ENCODE data around the gene GBF1.
"Not testable (repeated sequence)": the region's sequence is repeated elsewhere in the genome, so short reads cannot be mapped to it uniquely, and the experiment has no call there.

GBF1 gene

GRCh38 chr10:102245082-102245931, at the start of gene GBF1:
GBF1 (plus strand) TSS chr10:102245532; CDS start chr10:102258939, 13,407 bp downstream.
- peak; percentile 73 to 84 for DNase-seq (ENCODE audit: low read depth in 2 of 2)

- peak in 1 of 2 donors; percentile 21 for DNase-seq (ENCODE audit: low read depth in 2 of 2)
Observed at GRCh38 chr10:102196893-102197292, 48.4 kb upstream of the GBF1 start.

DNA sequence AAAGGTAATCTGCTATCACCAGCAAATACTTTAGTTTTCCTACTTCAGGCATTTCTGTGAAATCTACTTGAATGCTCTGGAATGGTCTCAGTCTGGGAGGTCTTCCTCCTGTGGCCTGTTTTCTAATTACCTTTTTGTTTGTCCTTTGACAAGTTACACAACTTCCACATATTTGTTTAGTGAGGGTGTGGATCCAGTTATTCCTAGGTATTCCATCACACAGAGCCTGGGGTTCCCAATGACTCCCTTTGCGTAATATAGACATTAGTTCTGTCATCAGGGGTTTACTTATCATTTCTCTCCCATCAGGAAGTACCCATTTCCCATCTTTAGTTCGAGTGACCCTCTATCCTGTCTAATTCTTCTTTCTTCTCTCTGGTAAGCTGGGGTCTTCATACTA, 47.3 kb upstream of the GBF1 start:
- DNase-seq (ENCODE audit: low read depth in 2 of 2), result no peak

GRCh38 chr10:102200751-102201640, 44.3 kb upstream of the GBF1 start:
- no peak for DNase-seq (ENCODE audit: low read depth in 2 of 2)

DNA sequence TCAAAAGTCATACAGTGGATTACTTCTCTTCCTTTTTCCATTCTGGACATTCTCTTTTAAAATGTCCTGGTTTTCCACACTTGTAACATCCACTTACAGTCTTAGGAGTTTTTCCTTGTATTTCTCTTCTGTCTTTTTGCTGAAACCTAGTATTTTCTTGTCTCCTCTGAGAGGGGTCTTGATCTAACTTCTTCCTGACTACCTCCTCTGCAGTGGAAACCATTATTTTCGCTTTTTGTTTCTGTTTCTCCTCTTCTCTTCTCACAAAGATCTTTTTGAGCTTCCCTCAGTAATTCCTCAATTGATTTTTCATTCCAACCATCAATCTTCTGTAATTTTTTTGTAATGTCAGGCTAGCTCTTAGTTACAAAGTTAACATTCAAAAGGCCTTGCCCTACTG, 42.9 kb upstream of the GBF1 start:
- DNase-seq (ENCODE audit: low read depth in 2 of 2), result no peak

- DNase-seq (ENCODE audit: low read depth in 2 of 2), result no peak
Observed at GRCh38 chr10:102208311-102209035, 36.9 kb upstream of the GBF1 start.

DNA sequence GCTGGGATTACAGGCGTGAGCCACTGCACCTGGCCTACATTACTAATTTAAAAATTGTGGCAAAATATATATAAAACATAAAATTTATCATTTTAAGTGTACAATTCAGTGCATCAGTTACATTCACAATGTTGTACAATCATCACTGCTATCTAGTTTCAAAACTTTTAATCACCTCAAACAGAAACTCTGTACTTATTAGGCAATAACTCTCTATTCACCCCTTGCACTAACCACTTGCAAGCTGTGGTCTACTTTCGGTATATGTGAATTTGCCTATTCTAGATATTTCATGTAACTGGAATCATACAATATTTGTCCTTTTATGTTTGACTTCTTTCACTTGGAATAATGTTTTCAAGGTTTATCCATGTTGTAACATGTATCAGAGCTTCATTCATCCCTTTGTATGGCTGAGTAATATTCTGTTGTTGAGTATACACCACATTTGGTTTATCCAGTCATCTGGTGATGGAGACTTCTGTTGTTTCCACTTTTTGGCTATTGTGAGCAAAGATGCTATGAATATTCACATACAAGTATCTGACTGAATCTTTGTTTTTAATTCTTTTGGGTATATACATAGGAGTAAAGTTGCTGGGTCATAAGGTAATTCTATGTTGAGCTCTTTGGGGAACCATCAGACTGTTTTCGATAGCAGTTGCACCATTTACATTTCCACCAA, 33.6 kb upstream of the GBF1 start:
- DNase-seq (ENCODE audit: low read depth in 2 of 2), result no peak

- DNase-seq (ENCODE audit: low read depth in 2 of 2), result not testable (repeated sequence)
Observed at GRCh38 chr10:102213599-102213998, 31.7 kb upstream of the GBF1 start.

DNA sequence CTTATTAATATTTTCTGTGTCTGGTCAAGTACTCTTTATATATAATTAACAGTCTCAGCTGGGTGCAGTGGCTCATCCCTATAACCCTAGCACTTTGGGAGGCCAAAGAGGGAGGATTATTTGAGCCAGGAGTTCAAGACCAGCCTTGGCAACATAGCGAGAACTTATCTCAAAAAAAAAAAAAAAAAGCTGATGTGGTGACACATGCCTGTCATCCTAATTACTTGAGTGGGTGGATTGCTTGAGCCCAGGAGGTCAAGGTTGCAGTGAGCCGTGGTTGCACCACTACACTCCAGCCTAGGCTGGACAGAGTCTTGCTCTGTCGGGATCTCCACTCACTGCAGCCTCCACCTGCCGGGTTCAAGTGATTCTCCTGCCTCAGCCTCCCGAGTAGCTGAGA, 26.0 kb upstream of the GBF1 start:
- DNase-seq (ENCODE audit: low read depth in 2 of 2), result no peak

GRCh38 chr10:102220612-102221011, 24.7 kb upstream of the GBF1 start:
- no peak for DNase-seq (ENCODE audit: low read depth in 2 of 2)

DNA sequence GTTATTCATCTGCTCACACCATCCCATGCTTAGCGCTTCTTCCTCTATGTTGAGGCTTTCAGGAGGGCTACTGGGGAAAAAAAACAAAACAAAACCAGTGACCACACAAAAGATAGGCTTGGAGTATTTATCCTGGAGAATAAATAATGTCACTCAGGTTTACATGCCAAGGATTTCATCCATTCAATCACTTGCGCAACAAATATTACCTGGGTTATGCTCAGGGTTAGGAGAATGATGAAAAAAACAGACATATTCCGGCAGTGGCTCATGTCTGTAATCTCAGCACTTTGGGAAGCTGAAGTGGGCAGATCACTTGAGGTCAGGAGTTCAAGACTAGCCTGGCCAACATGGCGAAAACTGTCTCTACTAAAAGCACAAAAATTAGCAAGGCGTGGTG, 22.5 kb upstream of the GBF1 start:
- DNase-seq (ENCODE audit: low read depth in 2 of 2), result no peak

- DNase-seq (ENCODE audit: low read depth in 2 of 2), result peak; percentile 77 to 87
Observed at GRCh38 chr10:102225646-102226541, 19.4 kb upstream of the GBF1 start, which contains the start of gene ELOVL3. ELOVL3 (plus strand) TSS chr10:102226299; CDS start chr10:102226549, 250 bp downstream.

DNA sequence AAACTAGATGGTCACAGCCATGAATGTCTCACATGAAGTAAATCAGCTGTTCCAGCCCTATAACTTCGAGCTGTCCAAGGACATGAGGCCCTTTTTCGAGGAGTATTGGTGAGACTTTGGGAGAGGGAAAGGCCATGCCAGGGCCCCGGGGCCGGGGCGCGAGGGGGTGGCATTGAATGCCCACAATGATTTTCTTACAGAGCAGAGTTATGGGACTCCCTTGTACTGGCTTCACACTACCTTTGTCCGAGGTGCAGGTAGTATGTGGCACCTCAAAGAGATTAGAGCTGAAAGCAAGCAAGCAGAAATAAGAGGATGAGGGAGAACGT, 18.8 kb upstream of the GBF1 start:
- DNase-seq (ENCODE audit: low read depth in 2 of 2), result no peak

DNA sequence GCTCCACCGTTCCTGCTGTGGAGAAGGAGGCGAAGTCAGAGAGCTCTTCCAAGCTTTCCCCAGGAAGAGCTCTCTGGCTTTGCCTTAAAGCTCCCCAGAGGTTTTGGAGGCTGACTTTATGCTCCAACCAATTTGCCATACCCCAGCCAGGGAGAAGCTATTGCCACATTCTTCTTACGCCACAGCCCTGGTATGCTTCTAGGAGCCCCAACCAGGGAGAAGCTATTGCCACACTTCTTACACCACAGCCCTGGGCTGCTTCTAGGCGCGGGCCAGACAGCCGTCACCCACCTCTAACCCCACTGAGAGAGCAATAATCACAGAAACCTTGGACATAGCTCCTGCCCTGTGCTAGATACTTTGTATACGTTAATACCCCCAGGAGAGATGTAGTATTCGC, 18.3 kb upstream of the GBF1 start:
- no peak for DNase-seq (ENCODE audit: low read depth in 2 of 2)

GRCh38 chr10:102229810-102230263, 15.5 kb upstream of the GBF1 start:
- peak; percentile 84 to 85 for DNase-seq (ENCODE audit: low read depth in 2 of 2)

DNA sequence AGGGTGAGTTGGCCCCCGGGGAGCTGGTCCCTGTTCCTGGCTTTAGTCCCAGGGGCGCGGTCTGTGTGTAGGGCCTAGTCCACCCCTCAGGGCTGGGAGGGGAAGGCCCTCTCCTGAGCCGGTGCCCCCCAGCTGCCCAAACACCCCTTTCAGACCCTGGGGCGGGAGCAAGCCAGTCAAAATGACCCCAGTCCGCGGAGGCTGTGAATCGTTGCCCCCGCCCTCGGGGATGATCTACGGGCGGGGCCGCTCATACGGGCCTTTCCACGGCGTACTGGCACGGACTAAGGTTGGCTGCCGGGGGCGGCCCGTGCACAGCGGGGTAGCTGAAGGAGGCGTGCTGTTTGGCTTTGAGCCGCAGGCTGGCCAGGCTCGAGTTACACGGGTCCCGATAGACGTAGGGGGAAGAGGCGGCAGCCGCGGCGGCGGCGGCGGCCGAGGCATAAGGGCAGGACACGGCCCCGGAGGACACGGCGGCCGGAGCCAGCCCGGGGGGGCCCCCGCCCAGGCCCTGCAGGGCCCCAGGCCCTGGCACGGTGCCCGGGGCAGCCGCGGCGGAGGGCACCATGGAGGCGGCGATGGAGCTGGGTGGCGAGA, 15.0 kb upstream of the GBF1 start:
- peak in 1 of 2 donors; percentile 34 for DNase-seq (ENCODE audit: low read depth in 2 of 2)

DNA sequence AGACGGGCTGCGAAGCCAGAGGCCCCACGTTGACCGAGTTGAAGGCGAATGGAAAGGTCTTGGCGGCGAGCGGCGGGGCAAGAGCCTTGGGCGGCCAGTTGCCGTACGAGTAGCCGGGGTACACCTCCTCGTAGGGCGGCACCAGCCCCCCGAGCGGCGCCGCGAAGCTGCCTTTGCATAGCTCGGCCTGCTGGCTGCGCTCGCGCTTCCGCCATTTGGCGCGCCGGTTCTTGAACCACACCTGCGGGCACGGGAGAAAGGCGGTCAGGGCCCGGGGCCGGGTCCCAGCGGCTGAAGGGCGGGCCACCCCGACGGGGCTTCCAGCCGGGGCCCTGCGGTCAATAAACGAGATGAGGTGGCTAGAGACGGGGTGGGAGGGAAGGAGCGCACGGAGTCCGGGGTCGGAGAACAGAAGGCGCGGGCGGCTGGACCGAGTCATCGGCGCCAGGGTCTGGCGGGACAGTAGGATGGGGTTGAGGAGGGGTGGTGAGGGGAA, 14.4 kb upstream of the GBF1 start:
- peak; percentile 47 to 53 for DNase-seq (ENCODE audit: low read depth in 2 of 2)

DNA sequence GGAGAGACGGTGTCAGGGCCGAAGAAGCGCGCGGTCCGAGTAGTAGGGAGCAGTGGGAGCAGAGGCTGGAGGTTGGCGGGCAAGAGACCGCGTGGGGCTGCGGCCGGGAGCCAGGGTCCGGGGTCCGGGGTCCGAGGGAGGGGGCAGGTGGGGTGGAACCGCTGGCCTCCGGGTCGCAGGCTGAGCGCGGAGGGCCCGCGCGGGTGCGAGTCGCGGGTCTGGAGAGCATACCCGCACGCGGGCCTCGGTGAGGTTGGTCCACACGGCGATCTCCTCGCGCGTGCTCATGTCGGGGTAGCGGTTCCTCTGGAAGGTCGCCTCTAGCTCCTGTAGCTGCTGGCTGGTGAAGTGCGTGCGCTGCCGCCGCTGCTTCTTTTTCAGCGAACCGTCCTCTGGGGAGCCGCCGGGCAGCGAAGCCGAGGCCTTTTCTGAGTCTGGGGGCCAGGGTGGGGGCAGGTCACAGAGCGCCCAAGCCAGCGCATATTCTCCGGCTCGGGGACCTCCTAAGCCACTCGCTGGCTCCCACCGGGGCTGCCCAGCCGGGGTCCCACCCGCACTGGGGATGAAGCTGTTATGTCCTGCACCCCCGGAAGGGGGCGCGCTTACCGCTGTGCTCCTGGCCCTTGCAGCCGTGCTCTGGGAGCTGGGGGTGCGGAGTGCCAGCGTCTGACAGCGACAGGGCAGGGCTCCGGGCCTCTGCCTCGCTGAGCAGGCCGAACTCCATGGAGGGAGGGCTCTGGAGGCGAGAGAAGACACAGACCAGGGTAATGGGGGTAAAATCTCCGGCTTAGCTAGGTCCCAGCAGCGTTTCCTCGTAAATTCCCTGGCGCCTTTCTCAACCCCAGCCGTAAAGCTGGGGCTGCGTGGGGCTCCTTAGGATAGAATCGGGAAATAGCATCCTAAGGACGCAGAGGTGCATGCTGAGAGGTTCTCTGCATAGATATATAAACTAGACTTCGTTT, 13.7 kb upstream of the GBF1 start:
- DNase-seq (ENCODE audit: low read depth in 2 of 2), result peak; percentile 71 to 74
